GM19193 (cell line): ENCODE measurements around the gene PCSK1N.

Experiments used
- POLR2A ChIP-seq: IDR thresholded peaks from 4 replicates; pipeline ENCODE4 v1.6.1; 2011; ENCODE audit not compliant: insufficient read depth, insufficient read length; ENCODE audit errors: extremely low read depth

The PCSK1N gene

DNA sequence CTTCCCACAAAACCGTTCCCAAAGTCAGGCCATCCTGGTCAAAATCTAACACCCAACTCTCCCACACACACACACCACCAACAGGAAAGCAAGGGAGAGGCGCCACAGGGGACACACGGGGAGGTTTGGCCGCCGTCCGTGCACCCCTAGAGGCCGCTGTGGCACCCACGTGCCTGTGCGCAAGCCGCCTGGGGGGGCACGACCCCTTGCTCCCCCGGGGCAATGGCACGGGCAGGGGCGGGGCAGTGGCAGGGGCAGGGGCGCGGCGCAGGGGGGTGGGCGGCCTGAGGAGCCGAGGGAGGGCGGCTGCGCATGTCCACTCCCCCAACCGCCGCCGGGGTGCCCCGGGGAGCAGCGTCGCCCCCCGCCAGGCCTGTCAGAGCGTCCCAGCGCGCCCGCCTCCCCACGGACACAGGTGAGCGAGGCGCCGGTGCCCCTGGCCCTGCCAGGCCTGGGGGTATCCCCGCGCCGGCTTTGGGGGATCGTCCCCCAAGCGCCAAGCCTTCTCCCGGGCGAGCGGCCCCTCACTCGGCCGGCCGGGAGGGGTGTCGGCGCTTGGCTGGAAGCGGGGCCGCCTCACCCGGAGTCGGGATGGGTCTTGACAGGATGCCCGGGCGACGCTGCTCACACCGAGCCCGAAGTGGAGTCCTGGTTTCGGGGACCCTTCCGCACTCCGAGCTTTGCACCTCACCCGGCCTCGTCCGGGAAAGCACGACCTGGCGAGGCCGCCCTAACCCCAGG is 9.1 kb downstream of the PCSK1N start, which contains the start of gene ERAS:
Gene ERAS, plus strand, starts transcription at position 379 of the 741 bp plus-strand sequence. CDS start 2,611 bp downstream, outside the sequence.
- TF ChIP-seq POLR2A, result no peak

DNA sequence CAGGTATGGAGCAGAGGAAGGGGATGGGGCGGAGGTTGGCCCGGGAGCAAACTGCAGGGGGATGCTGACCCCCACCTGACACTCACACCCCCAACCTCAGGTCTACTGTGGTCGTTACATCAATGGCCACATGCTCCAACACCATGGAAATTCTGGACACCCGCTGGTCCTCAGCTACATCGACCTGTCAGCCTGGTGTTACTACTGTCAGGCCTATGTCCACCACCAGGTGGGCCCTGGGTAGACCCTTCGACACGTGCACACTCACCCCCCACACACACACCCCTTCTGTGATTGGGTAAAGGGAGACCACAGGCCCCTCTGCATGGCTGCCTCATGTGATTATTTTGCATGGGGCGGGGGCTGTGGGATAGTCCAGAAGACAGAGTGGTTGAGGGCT is 11.3 kb downstream of the PCSK1N start:
- no peak for TF ChIP-seq POLR2A

DNA sequence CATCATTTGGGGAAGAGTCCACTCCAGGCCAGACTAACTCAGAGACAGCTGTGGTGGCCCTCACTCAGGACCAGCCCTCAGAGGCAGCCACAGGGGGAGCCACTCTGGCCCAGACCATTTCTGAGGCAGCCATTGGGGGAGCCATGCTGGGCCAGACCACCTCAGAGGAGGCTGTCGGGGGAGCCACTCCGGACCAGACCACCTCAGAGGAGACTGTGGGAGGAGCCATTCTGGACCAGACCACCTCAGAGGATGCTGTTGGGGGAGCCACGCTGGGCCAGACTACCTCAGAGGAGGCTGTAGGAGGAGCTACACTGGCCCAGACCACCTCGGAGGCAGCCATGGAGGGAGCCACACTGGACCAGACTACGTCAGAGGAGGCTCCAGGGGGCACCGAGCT is 12.4 kb downstream of the PCSK1N start:
- TF ChIP-seq POLR2A, result no peak

DNA sequence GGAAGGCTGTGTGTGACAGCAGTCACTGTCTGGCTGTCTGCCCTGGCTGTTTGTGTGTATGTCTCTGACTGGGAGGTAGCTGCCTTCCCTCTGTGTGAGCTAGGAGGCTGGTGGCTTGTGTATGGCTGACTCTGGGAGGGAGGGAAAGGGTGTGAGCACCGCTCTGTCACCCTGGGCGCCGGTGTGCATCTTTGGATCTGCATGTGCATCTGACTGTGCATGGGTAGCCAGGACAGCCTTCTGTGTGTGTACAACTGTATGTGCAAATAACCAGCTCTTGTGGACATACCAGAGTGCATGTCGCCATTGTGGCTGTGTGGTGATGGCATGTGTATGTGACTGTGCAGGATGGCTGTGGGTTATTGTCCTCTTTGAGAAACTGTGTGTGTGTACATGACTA is 16.5 kb downstream of the PCSK1N start:
- TF ChIP-seq POLR2A, result no peak

DNA sequence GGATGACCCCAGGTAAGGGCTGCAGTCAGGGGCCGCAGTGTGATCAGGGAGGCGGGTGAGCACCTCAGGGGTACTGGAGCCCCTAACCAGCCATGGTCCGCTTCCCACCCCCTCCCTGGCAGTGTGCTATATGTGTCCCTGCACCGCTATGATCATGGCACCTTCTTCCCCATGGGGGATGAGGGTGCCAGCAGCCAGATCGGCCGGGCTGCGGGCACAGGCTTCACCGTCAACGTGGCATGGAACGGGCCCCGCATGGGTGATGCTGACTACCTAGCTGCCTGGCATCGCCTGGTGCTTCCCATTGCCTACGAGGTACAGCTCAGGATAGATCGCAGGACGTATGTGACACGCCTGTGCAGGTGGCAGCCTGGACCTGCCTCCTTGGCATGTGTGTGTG is 17.3 kb downstream of the PCSK1N start:
- TF ChIP-seq POLR2A, result no peak

DNA sequence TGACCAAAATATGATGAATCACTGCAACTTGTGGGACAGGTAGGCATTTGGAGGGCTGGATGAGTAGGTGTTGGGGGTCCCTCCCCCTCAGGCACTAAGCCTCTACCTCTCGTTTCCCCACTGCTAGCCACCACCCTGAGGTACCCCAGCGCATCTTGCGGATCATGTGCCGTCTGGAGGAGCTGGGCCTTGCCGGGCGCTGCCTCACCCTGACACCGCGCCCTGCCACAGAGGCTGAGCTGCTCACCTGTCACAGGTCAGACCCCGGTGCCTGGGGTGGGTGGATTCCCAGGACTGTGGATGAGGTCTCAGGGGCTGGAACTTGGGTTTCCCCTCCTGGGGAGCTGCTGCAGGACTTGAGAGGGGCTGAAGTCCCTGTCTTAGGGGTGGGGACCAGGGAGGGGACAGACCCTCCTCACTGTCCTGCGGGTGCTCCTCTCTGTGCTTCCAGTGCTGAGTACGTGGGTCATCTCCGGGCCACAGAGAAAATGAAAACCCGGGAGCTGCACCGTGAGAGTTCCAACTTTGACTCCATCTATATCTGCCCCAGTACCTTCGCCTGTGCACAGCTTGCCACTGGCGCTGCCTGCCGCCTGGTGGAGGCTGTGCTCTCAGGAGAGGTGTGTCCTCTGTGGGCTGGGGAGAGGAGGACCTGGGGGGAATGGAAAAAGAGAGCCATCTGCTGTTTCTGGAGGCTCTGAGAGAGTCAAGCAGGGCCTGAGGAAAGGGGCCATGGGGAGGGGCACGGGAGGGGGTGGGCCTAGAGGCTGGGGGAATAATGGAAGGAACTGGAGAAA is 19.2 kb downstream of the PCSK1N start:
- TF ChIP-seq POLR2A, result no peak

DNA sequence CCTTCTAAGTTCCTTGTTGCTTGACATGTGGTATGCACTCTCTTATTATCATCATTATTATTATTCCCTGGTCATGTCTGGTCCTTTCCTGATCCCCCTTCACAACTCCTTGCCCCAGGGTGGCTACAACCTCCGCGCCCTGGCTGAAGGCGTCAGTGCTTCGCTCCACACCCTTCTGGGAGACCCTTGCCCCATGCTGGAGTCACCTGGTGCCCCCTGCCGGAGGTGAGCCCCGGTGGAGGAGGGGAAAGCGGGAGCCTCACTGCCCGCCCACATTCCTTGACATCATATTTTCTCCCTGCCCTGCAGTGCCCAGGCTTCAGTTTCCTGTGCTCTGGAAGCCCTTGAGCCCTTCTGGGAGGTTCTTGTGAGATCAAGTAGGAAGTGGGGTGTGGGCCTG is 20.1 kb downstream of the PCSK1N start:
- TF ChIP-seq POLR2A, result no peak

DNA sequence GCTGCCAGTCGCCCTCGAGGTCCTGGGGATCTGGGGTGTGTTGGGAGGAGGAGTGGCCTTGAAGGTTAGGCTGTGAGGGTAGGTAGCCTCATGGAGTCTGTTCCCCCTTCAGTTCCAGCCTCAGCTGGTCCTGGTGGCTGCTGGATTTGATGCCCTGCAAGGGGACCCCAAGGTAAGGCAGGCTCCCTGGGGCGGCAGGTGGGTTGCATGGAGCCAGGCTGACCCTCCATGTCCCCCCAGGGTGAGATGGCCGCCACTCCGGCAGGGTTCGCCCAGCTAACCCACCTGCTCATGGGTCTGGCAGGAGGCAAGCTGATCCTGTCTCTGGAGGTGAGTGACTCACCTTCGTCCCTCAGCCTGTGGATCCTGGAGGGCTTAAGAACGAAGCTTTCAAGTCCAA is 20.7 kb downstream of the PCSK1N start:
- TF ChIP-seq POLR2A, result no peak

DNA sequence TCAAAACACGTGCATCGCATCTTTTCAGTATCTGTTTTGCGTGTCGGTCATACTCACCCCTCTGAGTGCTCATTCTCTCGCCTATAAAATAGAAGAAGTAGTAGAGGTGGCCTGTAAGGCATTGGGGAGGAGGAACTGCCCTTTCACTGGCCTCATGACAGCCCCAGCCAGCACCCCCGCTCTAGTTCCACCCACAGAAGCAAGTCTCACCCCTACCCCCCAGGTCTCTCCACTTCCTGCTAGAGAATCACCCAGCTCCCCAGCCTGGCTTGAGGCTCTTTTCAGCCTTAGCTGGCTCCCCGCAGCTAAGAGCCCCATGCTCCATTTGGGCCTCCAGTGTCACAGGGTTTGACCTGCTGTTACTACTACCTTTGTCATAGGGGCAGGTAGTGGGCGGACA is 21.8 kb downstream of the PCSK1N start:
- no peak for TF ChIP-seq POLR2A

DNA sequence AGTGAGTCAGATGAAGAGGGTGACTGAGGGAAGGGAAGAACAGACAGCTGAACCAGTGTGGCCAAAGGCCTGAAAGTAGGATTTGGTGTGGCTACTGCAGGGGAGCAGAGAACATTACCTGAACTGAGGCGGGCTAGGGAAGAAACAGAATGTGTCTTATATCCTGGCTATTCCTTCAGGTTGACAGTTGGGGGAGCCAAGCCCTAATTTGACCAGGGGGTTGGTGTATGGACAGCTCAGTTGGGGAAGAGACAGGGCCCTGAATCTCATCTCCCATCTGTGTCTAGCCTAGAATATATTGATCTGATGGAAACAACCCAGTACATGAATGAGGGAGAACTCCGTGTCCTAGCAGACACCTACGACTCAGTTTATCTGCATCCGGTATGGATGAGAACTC is 29.3 kb downstream of the PCSK1N start:
- no peak for TF ChIP-seq POLR2A

DNA sequence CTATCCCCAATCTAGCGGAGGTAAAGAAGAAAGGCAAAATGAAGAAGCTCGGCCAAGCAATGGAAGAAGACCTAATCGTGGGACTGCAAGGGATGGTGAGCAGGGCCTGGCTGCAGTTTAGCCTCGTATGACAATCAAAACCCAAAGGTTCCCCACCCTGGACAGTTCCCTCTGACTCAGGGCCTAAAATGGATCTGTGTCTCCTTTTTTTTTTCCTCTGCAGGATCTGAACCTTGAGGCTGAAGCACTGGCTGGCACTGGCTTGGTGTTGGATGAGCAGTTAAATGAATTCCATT is 32.6 kb downstream of the PCSK1N start:
- no peak for TF ChIP-seq POLR2A

DNA sequence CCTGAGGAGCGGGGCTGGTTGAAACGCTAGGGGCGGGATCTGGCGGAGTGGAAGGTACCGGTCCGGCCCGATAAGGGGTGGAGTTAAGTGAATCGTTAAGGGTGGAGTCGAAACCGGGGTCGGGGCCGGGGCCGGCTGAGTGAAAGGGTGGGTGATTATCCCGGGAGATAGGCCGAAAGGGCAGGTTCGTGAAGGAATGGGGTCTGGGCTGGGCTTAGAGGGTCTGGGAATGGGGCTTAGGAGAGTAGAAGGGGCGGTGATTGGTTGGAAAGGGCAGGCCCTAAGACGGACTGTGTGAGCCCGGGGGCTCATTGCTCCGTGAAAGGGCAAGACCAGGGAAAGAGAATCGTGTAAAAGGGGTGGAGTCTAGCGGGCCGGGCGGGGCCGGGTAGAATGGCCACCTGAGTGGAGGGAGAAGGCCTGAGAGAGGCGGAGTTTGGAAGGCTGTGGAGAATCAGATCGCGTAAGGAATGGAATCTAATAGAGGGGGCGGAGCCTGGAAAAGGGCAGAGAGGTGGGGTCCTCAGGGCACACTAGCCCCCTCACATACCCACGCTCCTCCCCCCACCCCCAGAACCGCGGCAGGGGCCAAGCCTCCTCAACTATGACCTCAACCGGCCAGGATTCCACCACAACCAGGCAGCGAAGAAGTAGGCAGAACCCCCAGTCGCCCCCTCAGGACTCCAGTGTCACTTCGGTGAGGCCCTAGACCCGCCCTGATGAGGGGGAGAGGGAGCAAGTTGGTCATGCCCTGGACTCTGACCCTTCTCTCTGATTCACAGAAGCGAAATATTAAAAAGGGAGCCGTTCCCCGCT is 33.1 kb downstream of the PCSK1N start:
- TF ChIP-seq POLR2A, result peak; percentile 68

DNA sequence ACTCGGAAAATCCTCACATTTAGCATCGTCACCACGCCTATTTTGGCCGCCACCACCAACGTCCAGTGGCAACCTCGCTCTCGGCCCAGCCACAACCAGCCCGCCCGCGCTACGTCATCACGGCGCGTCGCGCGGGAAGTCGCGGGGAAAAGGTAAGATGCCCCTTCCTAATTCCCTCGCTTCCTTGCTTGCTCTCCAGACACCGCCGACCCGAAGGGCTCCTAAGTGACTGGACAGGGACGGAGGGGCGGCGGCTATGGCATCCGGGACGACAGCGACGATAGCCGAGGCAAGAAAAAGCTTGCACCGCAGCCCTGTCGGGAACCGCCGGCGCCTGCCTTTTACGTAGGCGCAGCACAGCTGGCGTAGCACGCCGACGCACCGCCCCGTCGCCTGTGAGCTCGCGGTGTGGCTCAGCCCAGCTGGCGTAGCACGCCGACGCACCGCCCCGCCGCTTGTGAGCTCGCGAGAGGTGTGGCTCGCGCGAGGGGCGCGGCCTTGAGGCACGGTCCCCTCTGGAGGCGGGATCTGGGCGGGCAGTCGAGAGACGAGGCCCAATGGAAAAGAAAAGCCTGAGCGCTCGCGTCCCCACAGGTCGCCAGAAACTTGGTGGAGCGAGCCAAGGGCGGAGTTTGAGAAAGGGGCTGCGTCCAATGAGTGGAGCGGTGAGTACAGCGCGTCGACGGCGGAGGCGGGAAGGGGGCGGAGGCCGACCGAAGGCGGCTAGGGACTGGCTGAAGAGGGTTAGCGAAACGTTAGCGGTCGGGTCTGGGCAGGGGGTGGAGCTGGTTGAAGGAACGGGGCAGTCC is 33.9 kb downstream of the PCSK1N start, which contains the start of gene HDAC6:
Gene HDAC6, plus strand, starts transcription at position 788 of the 809 bp plus-strand sequence. CDS start 626 bp downstream, outside the sequence.
- TF ChIP-seq POLR2A, result peak; percentile 48

DNA sequence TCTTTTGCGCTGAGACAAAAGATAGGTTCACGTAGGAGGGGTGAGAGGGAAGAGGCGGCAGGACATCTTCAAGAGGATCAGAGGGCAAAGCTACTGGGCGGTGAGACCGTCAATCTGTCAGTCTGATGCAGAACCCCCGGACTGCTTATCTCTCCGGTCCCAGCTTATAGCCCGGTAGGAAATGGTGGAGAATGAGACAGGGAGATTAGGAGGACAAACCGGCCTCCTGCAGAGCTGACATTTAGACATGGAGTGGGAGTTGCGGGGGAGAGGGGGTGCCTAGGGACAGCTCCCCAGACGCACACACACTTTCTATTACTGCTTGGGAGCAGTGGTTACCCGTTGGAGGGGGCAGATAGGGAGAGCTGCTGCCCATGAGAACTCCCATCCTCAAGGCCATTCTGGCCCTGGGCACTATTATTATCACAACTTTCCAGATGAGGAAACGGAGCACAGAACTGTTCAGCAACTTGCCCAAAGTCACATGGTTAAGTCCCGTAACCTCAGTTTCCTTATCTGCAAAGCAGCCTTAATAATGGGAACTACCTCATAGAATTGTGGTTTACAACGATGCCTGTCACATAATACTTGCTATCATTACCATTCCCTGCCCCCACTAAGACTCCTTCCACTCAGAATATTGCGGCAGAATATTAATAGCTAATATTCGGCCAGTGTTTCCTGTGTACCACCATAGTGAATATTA is 34.7 kb downstream of the PCSK1N start:
- TF ChIP-seq POLR2A, result no peak
